Keratinocyte (primary cell): ENCODE data around the gene ASB9. TPM values are rescaled to one million over a fixed set of nuclear protein-coding genes. Genes with fewer than 3 reads are reported as not detected.

Experiments used
- DNase-seq: peaks from one replicate; pipeline ENCODE4 v3.0.0-alpha.2; 2011; ENCODE audit warnings: low read depth, missing footprints, low spot score
- FAIRE-seq: peaks from 2 replicates; lab custom pipeline; 2011; peaks lifted over from hg19 to GRCh38; lab: Jason Lieb, UNC
- H2AFZ ChIP-seq: 2 replicates; pipeline ENCODE4 v1.6.0; 2012; ENCODE audit warnings: low read length, control low read depth, inconsistent platforms; ENCODE audit not compliant: control insufficient read depth
- H3K27ac ChIP-seq: 2 replicates; pipeline ENCODE4 v1.5.1; 2011; ENCODE audit warnings: low read length; ENCODE audit not compliant: control insufficient read depth, insufficient read depth
- H3K27me3 ChIP-seq: 3 replicates; pipeline ENCODE4 v1.6.0; 2011; ENCODE audit warnings: low read length; ENCODE audit not compliant: control insufficient read depth, insufficient read depth; ENCODE audit errors: extremely low read depth
- H3K36me3 ChIP-seq, 2 experiments: 2 replicates in 1 of 2; 3 replicates in 1 of 2; pipeline ENCODE4 v1.5.1; 2011; ENCODE audit warnings: low read length in 2 of 2, mild to moderate bottlenecking in 1 of 2; ENCODE audit not compliant: control insufficient read depth in 2 of 2, insufficient read depth in 2 of 2; ENCODE audit errors: extremely low read depth in 1 of 2
- H3K4me1 ChIP-seq: 3 replicates; pipeline ENCODE4 v1.5.1; 2011; ENCODE audit warnings: low read length; ENCODE audit not compliant: control insufficient read depth, insufficient read depth; ENCODE audit errors: extremely low read depth
- H3K4me2 ChIP-seq: 3 replicates; pipeline ENCODE4 v1.6.0; 2011; ENCODE audit warnings: low read depth, low read length; ENCODE audit not compliant: control insufficient read depth, insufficient read depth; ENCODE audit errors: extremely low read depth
- H3K4me3 ChIP-seq, 3 experiments: fragments of 200-600 bp in 1 of 3; sonication (generic) in 1 of 3; 2 replicates in 2 of 3; 3 replicates in 1 of 3; pipeline ENCODE4 v1.5.1; 2011 to 2016; ENCODE audit warnings: low read length in 3 of 3, mild to moderate bottlenecking in 3 of 3, control low read depth in 2 of 3, inconsistent platforms in 1 of 3, low read depth in 1 of 3, mixed read lengths in 1 of 3, mixed run types in 1 of 3, moderate library complexity in 1 of 3; ENCODE audit not compliant: control insufficient read depth in 2 of 3, insufficient read depth in 2 of 3; ENCODE audit errors: extremely low read depth in 1 of 3
- H3K79me2 ChIP-seq: 2 replicates; pipeline ENCODE4 v1.6.0; 2012; ENCODE audit warnings: low read length; ENCODE audit not compliant: control insufficient read depth, insufficient read depth
- H3K9ac ChIP-seq: 3 replicates; pipeline ENCODE4 v1.6.0; 2011; ENCODE audit warnings: low read length; ENCODE audit not compliant: control insufficient read depth, insufficient read depth; ENCODE audit errors: extremely low read depth
- H3K9me1 ChIP-seq: 3 replicates; pipeline ENCODE4 v1.6.0; 2011; ENCODE audit warnings: low read length; ENCODE audit not compliant: control insufficient read depth, insufficient read depth; ENCODE audit errors: extremely low read depth
- H3K9me3 ChIP-seq: 2 replicates; pipeline ENCODE4 v1.5.1; 2012; ENCODE audit warnings: low read depth, low read length; ENCODE audit not compliant: control insufficient read depth
- H4K20me1 ChIP-seq: 3 replicates; pipeline ENCODE4 v1.6.0; 2011; ENCODE audit warnings: low read length; ENCODE audit not compliant: control insufficient read depth, insufficient read depth; ENCODE audit errors: extremely low read depth
- EZH2 ChIP-seq: IDR thresholded peaks from one replicate; pipeline ENCODE4 v1.6.1; 2012; ENCODE audit warnings: inconsistent platforms, mild to moderate bottlenecking, low read length, moderate library complexity
- dilution Hi-C: fragments of 300-500 bp; cut with MboI; formaldehyde crosslinking; loops from one replicate; pipeline ENCODE4 v1.7.0; 2020; ENCODE audit warnings: low sequenced_read_pairs; ENCODE audit not compliant: extremely low pct_ligation_motif_present
- polyA plus RNA-seq, 5 experiments: library from polyadenylated mRNA; depleted of rRNA in 3 of 5; stranded (reverse) in 3 of 5; stranded (forward) in 1 of 5; unstranded in 1 of 5; fragments of >200 nt; gene quantifications; 1 replicate in 1 of 5; 2 replicates in 3 of 5; 3 replicates in 1 of 5; pipeline versions ENCODE4 v1.2.1 to v1.2.3, GENCODE V29; 2011 to 2012; ENCODE audit warnings: missing spikeins in 2 of 5, low read depth in 1 of 5, low replicate concordance in 1 of 5
- TF ChIP-seq, protein P1 (sequence below), 3 experiments: IDR thresholded peaks in 1 of 3; conservative IDR thresholded peaks in 1 of 3; optimal IDR thresholded peaks in 1 of 3; 2 replicates in 2 of 3; 3 replicates in 1 of 3; pipeline versions ENCODE3 to v1.5.1; 2011; ENCODE audit warnings: low read length in 3 of 3, mild to moderate bottlenecking in 3 of 3, moderate library complexity in 2 of 3, control low read depth in 1 of 3, inconsistent platforms in 1 of 3; ENCODE audit not compliant: insufficient read depth in 2 of 3; ENCODE audit errors: extremely low read depth in 1 of 3

The ASB9 gene
- polyA plus RNA-seq, 1 donor (not counting 4 experiments of a cell fraction or from before 2014, with no cell fraction given): 0.66 TPM

DNA sequence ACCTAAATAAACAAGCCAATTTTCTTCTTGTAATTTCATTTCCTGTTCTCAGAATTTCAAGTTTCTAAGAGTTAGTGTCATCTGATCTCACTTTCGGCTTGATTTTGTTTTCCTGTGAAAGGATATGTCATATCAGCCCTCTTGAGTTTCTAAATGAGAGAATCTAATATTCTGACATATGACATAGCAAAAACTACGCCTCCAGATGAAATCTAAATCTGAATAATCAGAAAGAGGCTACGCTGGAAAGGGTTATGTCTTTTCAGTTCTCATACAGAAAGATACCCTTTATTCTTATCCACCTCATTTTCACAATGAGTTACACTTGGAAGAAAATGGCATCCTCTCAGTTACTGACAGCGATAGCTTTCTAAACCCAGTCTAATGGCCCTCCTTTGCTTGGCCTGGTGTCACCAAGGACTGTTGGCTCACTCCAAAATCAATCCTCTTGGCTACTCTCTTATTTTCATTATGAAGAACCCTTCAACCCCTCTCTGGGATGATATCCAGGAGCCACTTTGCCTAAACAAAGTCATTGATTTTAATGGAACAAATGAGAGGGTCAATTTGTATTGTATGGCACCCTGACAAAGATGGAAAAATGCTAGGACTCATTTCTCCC lies 65.6 kb downstream of the ASB9 start:
- FAIRE-seq (no peak), DNase-seq (no peak)
- no peaks in the 10 kb centered on the region for H3K79me2 ChIP-seq
- no peak overlapping the region for H3K27ac ChIP-seq
- H3K4me1 ChIP-seq: no peaks in the 10 kb centered on the region
- TF ChIP-seq, protein P1, sequence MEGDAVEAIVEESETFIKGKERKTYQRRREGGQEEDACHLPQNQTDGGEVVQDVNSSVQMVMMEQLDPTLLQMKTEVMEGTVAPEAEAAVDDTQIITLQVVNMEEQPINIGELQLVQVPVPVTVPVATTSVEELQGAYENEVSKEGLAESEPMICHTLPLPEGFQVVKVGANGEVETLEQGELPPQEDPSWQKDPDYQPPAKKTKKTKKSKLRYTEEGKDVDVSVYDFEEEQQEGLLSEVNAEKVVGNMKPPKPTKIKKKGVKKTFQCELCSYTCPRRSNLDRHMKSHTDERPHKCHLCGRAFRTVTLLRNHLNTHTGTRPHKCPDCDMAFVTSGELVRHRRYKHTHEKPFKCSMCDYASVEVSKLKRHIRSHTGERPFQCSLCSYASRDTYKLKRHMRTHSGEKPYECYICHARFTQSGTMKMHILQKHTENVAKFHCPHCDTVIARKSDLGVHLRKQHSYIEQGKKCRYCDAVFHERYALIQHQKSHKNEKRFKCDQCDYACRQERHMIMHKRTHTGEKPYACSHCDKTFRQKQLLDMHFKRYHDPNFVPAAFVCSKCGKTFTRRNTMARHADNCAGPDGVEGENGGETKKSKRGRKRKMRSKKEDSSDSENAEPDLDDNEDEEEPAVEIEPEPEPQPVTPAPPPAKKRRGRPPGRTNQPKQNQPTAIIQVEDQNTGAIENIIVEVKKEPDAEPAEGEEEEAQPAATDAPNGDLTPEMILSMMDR (optimal IDR thresholded peaks at IDR 0.05 in 1 of 3, IDR thresholded peaks at IDR 0.05 in 1 of 3, conservative IDR thresholded peaks at IDR 0.05 in 1 of 3; ENCODE audit: extremely low read depth in 1 of 3, insufficient read depth in 2 of 3, low read length in 3 of 3): no peak
- TF ChIP-seq EZH2: no peak
- no peak overlapping the region for H3K4me2 ChIP-seq
- no peaks in the 10 kb centered on the region for H4K20me1 ChIP-seq
- H3K27me3 ChIP-seq: no peaks in the 10 kb centered on the region
- no peaks in the 10 kb centered on the region for H3K9me3 ChIP-seq
- no peak overlapping the region for H3K9ac ChIP-seq
- H2AFZ ChIP-seq: no peak overlapping the region
- no peaks in the 10 kb centered on the region for H3K36me3 ChIP-seq
- no peak overlapping the region for H3K4me3 ChIP-seq
- dilution Hi-C loops: no loop called here
- H3K9me1 ChIP-seq: no peaks in the 10 kb centered on the region

DNA sequence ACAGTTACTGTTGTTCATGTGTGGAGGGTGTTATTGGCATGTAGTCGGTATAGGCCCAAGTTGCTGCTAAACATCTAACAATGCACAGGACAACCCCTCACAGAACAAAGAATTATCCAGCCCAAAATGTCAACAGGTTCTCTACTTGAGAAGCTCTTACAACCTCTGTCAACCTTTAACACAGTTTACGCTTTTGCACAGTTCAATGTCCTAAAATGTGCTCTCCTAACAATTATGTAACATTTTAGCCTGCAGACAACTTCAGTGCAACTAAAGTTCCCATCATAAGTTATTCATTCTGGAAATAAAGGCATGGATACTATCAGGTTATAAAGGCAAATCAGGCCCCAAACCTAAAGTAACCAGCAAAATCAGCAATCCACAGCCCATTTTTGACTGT lies 66.2 kb downstream of the ASB9 start:
- Histone ChIP-seq H2AFZ (no peak overlapping the region), H3K27me3 (no peaks in the 10 kb centered on the region), H3K36me3 (no peaks in the 10 kb centered on the region), H3K9me1 (no peaks in the 10 kb centered on the region), H3K4me1 (no peaks in the 10 kb centered on the region), H3K27ac (no peak overlapping the region), H3K79me2 (no peaks in the 10 kb centered on the region), H3K9ac (no peak overlapping the region), H4K20me1 (no peaks in the 10 kb centered on the region), H3K9me3 (no peaks in the 10 kb centered on the region), H3K4me2 (no peak overlapping the region), H3K4me3 (no peak overlapping the region)
- FAIRE-seq: no peak
- TF ChIP-seq EZH2: no peak
- TF ChIP-seq, protein P1 (optimal IDR thresholded peaks at IDR 0.05 in 1 of 3, IDR thresholded peaks at IDR 0.05 in 1 of 3, conservative IDR thresholded peaks at IDR 0.05 in 1 of 3; ENCODE audit: extremely low read depth in 1 of 3, insufficient read depth in 2 of 3, low read length in 3 of 3): no peak
- no peak for DNase-seq
- dilution Hi-C loops: no loop called here
